ES-I3 (cell line): ENCODE data around the gene HK3.

Source experiments
- H3K36me3 ChIP-seq: 2 replicates; pipeline ENCODE4 v1.6.1; 2013; ENCODE audit warnings: mild to moderate bottlenecking, low read length, control low read depth, moderate library complexity; ENCODE audit not compliant: insufficient read depth
- H3K4me1 ChIP-seq: 2 replicates; pipeline ENCODE4 v1.6.1; 2013; ENCODE audit warnings: mild to moderate bottlenecking, control low read depth, low read length; ENCODE audit not compliant: insufficient read depth
- H3K9ac ChIP-seq: 2 replicates; pipeline ENCODE4 v1.6.1; 2013; ENCODE audit warnings: low read depth, mild to moderate bottlenecking, low read length, moderate library complexity
- H3K9me3 ChIP-seq: 2 replicates; pipeline ENCODE4 v1.6.1; 2013; ENCODE audit warnings: mild to moderate bottlenecking, low read length, moderate library complexity; ENCODE audit not compliant: control insufficient read depth, insufficient read depth

The HK3 gene

DNA sequence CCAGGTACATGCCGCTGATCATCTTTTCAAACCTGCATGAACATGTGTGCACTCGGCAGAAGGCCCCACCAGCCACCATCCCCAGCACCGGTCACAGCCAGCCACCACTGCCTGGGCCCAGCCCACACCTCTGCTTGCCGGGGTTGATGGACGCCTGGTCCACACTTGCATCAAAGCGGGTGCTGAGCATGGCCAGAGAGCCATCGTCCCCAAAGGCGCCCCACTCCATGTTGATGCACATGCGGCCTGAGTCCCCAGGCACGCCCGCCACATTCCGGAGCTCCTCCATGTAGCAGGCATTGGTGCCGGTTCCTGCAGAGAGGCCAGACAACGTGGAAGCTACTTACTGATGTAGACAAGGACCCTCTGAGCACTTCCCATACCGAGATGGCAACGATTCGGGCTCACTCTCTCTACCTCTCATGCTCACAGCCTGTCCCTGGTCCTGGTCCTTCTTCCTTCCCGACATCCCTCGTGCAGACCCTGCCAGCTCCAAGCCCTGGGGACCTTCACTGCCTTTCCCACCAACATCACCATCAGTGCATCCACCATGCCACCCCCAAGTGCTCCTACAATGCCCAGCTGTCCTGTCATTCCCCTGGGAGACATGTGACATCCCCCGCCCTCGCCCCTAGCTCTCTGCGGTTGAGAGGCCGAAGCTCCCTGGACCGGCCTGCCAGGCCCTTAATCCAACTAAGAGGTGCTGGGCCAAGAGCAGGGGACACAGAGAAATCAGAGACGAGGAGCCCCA is 17.2 kb downstream of the HK3 start:
- Histone ChIP-seq H3K9ac (no peak overlapping the region), H3K36me3 (no peaks in the 10 kb centered on the region), H3K4me1 (no peaks in the 10 kb centered on the region), H3K9me3 (no peaks in the 10 kb centered on the region)

DNA sequence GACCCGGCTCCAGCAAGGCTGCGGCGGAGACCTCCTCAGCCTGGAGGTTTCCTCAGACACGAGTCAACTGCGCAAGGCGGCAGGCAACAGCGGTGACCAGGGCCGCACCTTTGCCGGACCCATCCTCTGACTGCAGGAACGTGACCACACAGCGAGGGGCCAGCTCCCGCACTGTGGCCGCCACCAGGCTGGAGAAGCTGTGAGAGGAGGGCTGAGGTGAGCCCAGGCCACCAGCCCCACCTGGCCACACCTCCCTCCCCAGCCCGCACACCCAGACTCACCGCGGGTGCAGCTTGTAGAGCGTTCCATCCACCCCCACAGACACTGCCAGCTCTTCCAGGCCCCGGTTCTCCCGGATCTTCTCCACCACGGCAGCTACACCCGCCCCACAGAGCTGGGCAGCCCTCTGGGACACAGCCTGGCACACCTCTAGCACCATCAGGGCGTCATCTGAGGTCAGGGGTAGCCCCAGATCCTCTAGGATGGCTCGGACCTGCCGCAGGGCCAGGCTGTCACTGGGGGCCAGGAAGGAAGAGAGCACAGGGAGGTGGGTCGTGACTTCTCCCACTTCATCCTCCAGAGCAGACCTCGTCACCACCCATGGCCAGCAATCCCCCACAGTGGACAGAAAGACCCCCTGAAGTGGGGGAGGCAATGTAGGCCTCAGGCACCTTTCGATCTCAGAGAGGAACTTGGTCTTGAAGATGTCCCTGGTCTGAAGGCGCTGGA is 18.0 kb downstream of the HK3 start:
- Histone ChIP-seq H3K9me3 (no peaks in the 10 kb centered on the region), H3K36me3 (no peaks in the 10 kb centered on the region), H3K4me1 (no peaks in the 10 kb centered on the region), H3K9ac (no peak overlapping the region)

DNA sequence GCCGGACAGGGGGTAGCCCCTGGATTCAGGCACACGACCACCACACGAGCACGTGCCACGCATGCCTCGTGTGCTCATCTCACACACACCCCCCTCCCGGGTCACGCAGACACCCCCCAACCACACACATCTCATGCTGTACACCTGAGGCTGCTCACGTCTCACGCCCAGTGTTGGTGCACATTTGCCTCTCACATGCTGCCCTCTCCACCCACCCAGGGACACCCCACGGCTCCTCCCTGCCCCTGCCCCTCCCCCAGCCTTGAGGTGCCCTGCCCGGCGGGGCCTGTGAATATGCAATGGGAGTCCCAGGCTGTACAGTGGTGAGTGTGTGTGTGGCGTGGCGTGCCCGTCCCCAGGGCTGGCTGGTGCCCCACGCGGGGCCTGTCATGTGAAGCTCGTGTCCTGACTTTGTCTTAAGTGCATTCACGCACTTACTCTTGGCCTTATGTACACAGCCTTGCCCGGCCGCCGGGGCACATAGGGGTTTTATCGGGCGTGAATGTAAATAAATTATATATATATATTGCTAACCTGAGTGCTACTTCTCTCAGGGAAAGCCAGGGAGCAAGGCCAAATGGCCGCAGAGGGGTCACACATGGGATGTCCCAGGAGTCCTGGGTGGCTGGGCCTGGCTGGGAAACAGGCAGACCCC is 18.7 kb downstream of the HK3 start:
- Histone ChIP-seq H3K9ac (no peak overlapping the region), H3K36me3 (no peaks in the 10 kb centered on the region), H3K4me1 (no peaks in the 10 kb centered on the region; the same call in 1 of the 2 replicates), H3K9me3 (no peaks in the 10 kb centered on the region)

DNA sequence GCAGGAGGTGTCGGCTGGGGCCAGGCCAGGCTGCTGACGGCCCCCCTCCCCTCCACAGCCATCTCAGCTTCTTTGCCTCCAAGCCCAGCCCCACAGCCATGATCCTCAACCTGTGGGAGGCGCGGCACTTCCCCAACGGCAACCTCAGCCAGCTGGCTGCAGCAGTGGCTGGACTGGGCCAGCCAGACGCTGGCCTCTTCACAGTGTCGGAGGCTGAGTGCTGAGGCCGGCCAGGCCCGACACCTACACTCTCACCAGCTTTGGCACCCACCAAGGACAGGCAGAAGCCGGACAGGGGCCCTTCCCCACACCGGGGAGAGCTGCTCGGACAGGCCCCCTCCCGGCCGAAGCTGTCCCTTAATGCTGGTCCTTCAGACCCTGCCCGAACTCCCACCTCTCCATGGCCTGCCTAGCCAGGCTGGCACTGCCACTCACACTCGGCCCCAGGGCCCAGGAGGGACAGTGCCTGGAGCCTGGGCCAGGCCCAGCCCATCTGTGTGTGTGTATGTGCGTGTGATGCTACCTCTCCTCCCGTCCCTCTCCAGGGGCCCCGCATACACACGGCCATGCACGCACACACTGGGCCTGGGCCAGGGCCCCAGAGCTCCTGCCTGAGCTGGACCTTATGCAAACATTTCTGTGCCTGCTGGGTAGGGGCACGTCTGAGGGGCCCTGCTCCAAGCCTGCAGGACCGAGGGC is 19.3 kb downstream of the HK3 start:
- Histone ChIP-seq H3K9me3 (no peaks in the 10 kb centered on the region), H3K4me1 (no peaks in the 10 kb centered on the region; the same call in 1 of the 2 replicates), H3K9ac (no peak overlapping the region), H3K36me3 (no peaks in the 10 kb centered on the region)

DNA sequence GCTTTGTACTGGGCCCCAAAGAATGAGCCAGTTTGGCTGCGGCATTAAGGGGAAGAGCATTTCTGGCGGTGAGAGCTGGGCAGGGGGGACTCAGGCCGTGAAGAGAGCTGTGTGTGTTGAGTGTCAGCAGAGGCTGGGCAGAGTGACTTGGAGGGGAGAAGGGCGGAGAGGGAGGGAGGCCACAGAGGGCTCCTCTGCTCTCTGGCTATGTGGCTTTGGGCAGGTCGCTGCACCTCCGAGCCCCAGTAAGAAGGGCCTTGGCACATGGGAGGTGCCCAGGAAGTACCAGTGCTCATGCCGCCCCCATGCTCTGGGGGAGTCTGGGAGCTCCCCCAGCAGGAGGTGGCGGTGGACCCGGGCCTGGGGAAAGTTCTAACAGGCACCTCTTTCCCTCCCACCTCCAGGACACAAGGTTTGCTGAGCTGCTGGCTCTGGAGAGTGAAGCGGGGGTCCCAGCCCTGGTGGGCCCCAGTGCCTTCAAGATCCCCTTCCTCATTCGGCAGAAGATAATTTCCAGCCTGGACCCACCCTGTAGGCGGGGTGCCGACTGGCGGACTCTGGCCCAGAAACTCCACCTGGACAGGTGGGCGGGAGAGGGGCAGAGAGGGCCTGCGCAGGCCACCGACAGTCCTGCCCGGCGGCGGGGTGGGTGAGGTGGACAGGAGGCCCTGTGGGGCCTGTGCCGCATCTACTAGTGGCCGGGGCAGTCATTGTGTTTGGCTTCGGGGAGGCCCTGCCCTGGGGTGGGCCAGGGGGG is 20.1 kb downstream of the HK3 start:
- H3K36me3 ChIP-seq: no peaks in the 10 kb centered on the region
- no peaks in the 10 kb centered on the region; the same call in 1 of the 2 replicates for H3K4me1 ChIP-seq
- H3K9ac ChIP-seq: no peak overlapping the region
- H3K9me3 ChIP-seq: no peaks in the 10 kb centered on the region

DNA sequence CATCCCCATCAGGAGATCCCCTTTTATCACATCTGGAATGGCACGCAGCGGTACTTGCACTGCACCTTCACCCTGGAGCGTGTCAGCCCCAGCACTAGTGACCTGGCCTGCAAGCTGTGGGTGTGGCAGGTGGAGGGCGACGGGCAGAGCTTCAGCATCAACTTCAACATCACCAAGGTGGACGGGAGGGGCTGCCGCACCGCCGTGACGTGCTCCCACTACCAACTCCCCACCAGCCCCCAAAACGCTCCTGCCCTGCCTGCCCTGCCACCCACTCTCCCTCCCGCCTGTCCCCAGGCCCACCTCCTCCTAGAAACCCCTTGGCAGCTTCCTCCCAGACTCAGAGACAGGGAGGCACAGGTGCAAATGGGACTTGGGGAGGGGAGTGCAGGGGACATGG is 20.7 kb downstream of the HK3 start:
- no peaks in the 10 kb centered on the region for H3K9me3 ChIP-seq
- no peaks in the 10 kb centered on the region; the same call in 1 of the 2 replicates for H3K4me1 ChIP-seq
- H3K9ac ChIP-seq: no peak overlapping the region
- H3K36me3 ChIP-seq: no peaks in the 10 kb centered on the region

DNA sequence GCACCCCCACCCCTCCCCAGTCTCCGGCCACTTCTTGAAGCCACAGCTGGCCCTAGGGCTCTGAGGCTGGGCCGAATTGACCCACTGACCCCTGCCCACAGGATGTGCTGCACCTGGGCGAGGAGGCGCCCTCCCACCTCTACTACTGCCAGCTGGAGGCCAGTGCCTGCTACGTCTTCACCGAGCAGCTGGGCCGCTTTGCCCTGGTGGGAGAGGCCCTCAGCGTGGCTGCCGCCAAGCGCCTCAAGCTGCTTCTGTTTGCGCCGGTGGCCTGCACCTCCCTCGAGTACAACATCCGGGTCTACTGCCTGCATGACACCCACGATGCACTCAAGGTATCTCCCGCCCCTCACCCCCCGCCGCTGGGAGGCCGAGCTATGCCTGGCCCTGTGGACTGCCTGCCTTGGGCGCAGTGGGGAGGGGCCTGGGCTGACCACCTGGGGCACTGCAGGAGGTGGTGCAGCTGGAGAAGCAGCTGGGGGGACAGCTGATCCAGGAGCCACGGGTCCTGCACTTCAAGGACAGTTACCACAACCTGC is 21.3 kb downstream of the HK3 start:
- Histone ChIP-seq H3K9me3 (no peaks in the 10 kb centered on the region), H3K4me1 (no peaks in the 10 kb centered on the region; the same call in 1 of the 2 replicates), H3K9ac (no peak overlapping the region), H3K36me3 (no peaks in the 10 kb centered on the region)

DNA sequence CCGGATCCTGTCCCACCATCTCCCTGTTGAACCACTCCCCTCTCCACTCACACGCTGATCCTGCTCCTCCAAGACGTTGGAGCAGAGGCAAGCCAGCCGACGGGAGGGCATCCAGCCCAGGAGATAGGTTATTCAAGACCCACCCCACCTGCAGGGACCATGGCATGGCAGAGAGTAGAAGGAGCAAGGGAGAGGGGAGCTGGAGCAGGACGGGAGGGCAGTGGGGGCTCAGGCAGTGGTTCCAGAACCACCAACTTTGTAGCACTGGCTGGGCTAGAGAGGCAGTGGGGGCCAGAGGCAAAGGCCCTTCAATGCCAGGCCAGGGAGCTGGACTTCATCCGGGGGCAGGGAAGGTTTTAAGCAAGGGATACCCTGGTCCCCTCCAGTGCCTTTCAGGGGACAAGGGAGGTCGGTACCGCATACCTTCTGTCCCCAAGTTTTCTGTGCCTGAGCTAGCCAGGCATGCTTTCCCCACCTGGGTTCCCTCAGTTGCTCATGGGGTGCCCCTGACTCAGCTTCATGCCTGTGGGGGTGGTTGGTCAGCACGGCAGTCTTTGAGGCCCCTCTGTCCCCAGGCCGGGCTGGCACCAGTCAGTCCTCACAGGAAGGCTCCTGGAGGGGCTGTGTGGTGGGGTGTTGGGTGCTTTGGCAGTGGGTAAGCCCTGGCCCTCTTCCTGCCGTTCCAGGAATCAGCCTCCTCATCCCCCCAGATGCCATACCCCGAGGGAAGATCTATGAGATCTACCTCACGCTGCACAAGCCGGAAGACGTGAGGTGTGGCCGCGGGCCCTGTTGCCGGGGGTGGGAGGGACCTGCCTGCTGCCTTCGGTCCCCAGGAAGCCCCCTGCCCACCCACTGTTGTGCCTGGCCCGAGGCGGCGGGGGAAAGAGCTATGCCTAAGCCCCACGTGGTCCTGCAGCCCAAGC is 22.4 kb downstream of the HK3 start:
- H3K9ac ChIP-seq: no peak overlapping the region
- H3K9me3 ChIP-seq: no peaks in the 10 kb centered on the region
- no peaks in the 10 kb centered on the region; the same call in 1 of the 2 replicates for H3K4me1 ChIP-seq
- H3K36me3 ChIP-seq: no peaks in the 10 kb centered on the region

DNA sequence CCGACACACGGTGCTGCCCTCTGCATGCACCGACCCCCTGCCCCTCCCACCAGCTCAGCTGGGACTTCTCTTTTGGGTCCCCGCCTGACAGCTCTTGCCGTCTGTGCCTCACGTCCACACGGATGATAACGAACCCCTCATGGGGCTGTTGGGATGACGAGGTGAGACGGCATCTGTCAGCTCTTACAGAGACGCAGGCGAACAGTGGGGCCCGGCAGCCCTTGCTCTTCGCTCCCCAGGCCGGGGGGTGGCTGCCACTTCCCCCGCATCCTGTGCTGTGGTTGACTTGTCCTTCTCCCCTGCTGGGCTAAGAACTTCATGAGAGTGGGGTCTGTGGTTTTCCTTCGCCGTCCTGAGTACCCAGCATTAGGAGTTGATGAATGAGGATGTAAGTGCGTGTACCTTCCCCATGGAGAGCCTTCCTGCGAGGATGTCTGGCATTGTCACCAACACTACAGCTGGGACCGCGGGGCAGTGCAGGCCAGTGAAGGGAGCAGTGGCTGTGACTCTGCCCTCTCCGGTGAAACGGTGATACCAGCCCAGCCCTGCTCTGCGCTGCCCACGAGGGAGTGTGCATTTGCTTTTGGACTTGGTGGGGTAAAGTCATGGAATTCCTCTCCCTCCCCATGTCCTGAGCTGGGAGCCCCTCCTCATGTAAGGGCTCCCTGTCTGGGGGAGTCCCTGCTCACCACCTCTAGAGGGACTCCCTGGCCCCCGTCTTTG is 23.2 kb downstream of the HK3 start:
- H3K36me3 ChIP-seq: no peaks in the 10 kb centered on the region
- no peaks in the 10 kb centered on the region; the same call in 1 of the 2 replicates for H3K4me1 ChIP-seq
- H3K9ac ChIP-seq: no peak overlapping the region
- H3K9me3 ChIP-seq: no peaks in the 10 kb centered on the region

DNA sequence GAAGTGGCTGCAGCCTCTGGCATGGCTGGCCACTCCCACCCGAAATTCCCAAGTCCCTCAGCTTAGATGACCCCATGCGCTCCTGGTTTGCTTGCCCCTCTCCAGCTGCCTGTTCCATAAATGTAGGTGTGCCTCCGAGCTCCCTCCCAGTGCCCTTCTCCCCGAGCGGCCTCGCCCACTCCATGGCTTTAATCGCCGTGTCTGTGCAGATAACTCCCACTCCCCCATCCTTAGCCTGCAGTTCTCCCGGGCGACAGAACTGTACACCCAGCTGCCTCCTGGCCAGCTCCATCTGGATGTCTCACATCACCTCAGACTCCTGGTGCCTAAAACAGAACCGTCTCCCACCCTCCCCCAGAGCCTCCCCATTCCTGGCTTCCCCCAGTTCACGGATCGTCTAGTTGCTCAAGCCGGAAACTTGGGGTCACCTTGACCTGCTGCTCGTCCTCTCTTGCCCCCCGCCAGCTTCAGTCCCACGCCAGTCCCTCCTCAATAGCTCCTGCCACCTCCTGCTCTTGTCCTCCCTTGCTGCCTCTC is 24.1 kb downstream of the HK3 start:
- H3K4me1 ChIP-seq: no peaks in the 10 kb centered on the region; the same call in 1 of the 2 replicates
- no peak overlapping the region for H3K9ac ChIP-seq
- no peaks in the 10 kb centered on the region for H3K9me3 ChIP-seq
- no peaks in the 10 kb centered on the region for H3K36me3 ChIP-seq

DNA sequence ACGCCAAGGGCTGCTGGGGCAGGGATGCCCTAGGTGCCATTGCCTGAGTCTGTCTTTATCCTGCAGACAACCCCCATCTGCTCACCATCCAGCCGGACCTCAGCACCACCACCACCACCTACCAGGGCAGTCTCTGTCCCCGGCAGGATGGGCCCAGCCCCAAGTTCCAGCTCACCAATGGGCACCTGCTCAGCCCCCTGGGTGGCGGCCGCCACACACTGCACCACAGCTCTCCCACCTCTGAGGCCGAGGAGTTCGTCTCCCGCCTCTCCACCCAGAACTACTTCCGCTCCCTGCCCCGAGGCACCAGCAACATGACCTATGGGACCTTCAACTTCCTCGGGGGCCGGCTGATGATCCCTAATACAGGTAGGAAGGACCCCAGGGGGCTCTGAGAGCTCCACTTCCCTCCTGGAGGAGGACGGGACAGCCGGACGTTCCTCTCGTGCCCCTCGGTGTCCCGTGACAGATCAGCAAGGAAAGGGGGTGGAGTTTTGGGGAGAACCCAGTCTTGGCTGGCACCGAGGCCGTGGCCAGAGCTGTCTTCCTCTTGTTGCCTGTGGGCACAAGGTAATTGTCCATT is 24.9 kb downstream of the HK3 start:
- Histone ChIP-seq H3K9me3 (no peaks in the 10 kb centered on the region), H3K36me3 (no peaks in the 10 kb centered on the region), H3K4me1 (no peaks in the 10 kb centered on the region; the same call in 1 of the 2 replicates), H3K9ac (no peak overlapping the region)
